ENCODE results near the gene TM4SF18.

DNA sequence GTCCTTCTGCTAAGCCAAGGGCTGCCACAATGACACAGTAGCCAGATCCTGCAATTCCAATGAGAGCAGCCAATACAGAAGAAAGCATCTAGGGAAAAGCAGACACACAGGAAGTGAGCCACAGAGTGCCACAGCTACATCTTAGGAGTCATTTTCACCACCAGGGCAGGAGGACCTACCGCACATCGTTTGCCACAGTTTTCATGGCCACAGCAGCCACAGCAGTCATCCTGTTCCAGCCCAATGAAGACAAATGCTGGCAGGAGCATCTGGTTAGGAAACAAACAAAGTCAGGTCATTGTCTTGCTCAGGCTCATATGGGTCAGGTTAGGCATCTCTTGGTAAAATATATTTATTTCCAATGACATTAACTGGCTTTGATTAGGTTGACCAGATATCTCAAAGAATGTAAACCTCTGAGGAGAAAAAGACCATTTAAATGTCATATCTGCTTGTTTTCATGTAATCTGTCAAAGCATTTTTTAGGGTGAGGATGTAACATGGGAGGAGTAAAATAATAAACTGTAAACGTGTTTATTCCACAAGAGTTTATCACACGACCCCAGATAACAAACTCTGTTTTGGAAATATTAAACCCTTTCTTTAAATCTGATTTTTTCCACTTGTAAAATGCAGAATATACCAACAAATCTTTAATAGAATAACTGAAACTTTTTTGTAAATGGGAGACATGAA is 42.2 kb upstream of the TM4SF18 start:
- TF ChIP-seq, protein P1, sequence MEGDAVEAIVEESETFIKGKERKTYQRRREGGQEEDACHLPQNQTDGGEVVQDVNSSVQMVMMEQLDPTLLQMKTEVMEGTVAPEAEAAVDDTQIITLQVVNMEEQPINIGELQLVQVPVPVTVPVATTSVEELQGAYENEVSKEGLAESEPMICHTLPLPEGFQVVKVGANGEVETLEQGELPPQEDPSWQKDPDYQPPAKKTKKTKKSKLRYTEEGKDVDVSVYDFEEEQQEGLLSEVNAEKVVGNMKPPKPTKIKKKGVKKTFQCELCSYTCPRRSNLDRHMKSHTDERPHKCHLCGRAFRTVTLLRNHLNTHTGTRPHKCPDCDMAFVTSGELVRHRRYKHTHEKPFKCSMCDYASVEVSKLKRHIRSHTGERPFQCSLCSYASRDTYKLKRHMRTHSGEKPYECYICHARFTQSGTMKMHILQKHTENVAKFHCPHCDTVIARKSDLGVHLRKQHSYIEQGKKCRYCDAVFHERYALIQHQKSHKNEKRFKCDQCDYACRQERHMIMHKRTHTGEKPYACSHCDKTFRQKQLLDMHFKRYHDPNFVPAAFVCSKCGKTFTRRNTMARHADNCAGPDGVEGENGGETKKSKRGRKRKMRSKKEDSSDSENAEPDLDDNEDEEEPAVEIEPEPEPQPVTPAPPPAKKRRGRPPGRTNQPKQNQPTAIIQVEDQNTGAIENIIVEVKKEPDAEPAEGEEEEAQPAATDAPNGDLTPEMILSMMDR (IDR thresholded peaks at IDR 0.05): no peak
- no peak for TF ChIP-seq POLR2A (IDR thresholded peaks at IDR 0.05)

Data from uterus (tissue), 2 donors.